Right ventricle myocardium superior (tissue), 1 donor: ENCODE data around the gene AS3MT. TPM values are rescaled to one million over a fixed set of nuclear protein-coding genes. Genes with fewer than 3 reads are reported as not detected.
A peak's percentile ranks its signal among the peaks of the same experiment; 100 is the strongest.
"Not testable (repeated sequence)": the region's sequence is repeated elsewhere in the genome, so short reads cannot be mapped to it uniquely, and the experiment has no call there.

Source experiments
- ATAC-seq: fragments of 200-7000 bp; cut with Tn5 transposase; one replicate; pipeline ENCODE4 v1.9.1; 2020; ENCODE audit warnings: mild to moderate bottlenecking; ENCODE audit not compliant: poor library complexity
- DNase-seq: peaks from one replicate; pipeline ENCODE4 v3.0.0-alpha.2; 2020
- intact Hi-C: fragments of 100-400 bp; cut with DNase I; formaldehyde crosslinking; loops from one replicate; pipeline ENCODE4 v1.11.2; 2022
- total RNA-seq: library from RNA; stranded (reverse); fragmentation: NEBNext Ultra II Directional; extraction: Animal tissue kit (Norgen Biotek cat#: 25700); gene quantifications from one replicate; pipeline ENCODE4 v1.2.1, GENCODE V29; 2021
- donor health status: DM: no; HTN: yes; CAD: no; lungs with severe emphysema.

AS3MT gene
- total RNA-seq, 1 donor from 2014 or later = 16.1 TPM

DNA sequence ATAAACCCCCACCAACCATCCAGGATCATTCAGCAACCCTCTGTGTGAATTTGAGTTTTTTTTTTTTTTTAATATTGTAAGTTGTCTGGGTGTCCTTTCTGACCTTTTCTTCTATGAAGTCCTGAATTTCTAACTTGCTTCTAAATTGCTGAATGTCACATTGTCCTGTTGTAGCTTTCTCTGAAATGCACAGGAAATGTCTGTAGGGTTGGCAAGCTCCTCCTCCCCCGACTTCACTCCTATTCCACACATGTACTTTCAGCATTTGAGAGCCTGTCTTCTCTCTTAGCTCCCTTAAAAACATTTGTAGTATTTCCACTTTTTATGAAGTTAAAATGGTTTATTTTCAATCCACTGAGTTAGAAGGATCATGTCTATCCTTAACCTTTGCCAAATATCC lies 45.5 kb downstream of the AS3MT start:
- ATAC-seq (no peak), DNase-seq (no peak)
- intact Hi-C loops = loop anchor here (5.0 kb wide), 2 partner anchors 153 to 278 kb away; partner anchors contain the start of gene NT5C2

DNA sequence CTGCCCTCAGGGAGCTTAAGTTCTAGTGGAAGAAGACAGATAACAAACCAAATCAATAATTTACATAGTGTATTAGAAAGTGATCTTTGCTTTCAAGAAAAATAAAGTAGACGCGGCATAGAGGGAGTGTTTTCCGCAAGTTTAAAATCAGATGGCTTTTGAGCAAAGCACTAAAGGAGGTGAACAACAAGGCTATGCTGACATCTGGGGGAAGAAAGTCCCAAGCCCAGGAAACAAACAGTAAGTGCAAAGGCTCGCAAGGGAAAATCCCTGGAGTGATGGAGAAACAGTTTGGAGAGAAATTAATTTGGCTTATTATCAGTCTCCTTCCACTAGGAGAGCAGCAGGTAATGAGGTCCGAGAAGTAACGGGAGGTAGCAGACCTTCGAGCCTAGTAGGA lies 46.9 kb downstream of the AS3MT start:
- intact Hi-C loops = loop anchor here (2.0 to 5.0 kb wide), 3 partner anchors 151 to 331 kb away; partner anchors contain the start of gene NT5C2
- ATAC-seq = no peak
- DNase-seq = no peak

DNA sequence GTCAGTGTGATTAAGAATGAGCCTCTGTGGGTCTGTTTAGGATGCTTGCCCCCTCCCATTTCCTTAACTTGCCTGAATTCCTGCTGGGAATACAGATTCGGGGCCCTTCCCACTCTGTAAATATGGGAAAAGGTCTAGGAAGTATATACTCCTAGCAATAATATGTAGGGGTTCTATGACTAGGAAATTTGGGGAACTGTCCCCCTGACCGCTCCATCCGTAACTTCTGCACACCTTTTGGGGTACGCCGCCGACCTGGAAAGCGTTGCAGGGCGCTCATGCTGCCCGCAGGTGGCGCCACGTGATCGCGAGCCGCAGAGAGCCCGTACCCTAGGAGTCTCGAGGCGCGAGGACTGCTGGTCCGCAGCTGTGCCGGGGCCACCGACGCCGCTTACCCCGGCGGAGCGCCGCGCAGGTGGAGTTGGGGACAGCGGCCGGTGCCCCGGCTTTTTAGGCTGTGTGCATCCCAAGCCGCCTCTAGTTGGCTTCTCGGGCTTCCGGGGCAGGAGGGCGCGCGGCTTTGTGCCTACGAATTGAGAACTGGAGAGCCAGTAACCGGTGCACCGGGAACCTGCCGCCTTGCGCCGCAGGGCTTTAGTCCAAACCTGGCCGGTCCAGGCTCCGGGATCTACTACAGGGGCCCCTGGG lies 48.2 kb downstream of the AS3MT start:
- ATAC-seq (peak; percentile 85), DNase-seq (peak; percentile 90)

DNA sequence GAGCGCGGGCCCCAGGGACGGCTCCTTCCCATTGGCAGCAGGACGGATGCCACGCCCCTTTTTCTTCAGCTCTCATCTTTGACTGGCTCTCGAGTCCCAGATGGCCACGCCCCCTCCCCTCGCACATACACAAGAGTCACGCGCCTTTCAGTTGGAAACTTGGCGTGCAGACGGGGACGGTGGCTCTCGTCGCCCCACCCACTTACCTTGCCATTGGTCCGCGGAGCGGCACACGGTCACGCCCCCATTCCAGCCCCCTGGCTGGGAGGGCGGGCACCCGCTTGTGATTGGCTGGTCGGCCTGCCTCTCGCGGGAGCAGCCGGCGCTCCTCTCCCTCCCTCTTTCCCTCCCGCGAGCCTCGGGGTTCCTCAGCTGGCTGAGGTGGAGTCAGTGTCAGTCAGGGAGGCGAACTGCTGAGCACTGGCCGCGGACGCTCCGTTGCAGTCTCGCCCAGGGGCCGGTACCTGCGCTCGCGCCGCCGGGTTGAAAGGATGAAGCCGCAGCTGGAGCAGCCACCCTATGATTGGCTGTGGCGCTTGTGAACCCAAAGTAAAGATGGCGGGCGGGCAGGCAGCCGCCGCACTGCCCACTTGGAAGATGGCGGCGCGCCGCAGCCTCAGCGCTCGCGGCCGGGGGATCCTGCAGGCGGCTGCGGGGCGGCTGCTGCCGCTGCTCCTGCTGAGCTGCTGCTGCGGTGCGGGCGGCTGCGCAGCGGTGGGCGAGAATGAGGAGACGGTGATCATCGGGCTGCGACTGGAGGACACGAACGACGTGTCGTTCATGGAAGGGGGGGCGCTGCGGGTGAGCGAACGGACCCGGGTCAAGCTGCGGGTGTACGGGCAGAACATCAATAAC lies 48.9 kb downstream of the AS3MT start, which contains the start of gene CNNM2:
Gene CNNM2 (plus strand): TSS at position 333 of the 855 bp plus-strand sequence. CDS start 187 bp downstream, at position 520.
- intact Hi-C loops = loop anchor here (2.0 to 5.0 kb wide), 3 partner anchors 149 to 329 kb away; partner anchors contain the start of gene NT5C2
- peak; percentile 100 for DNase-seq
- peak; percentile 98 for ATAC-seq

More for the DNA sequence above, 48.2 kb downstream of the AS3MT start:
- intact Hi-C loops = loop anchor here (2.0 to 5.0 kb wide), 3 partner anchors 150 to 329 kb away; partner anchors contain the start of gene NT5C2

DNA sequence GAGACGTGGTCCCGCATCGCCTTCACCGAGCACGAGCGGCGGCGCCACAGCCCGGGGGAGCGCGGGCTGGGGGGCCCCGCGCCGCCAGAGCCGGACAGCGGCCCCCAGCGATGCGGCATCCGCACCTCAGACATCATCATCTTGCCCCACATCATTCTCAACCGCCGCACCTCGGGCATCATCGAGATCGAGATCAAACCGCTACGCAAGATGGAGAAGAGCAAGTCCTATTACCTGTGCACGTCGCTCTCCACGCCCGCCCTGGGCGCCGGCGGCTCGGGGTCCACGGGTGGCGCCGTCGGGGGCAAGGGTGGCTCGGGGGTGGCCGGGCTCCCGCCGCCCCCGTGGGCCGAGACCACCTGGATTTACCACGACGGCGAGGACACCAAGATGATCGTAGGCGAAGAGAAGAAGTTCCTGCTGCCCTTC lies 49.6 kb downstream of the AS3MT start:
- DNase-seq = no peak
- ATAC-seq = no peak
- intact Hi-C loops = loop anchor here (5.0 kb wide), 2 partner anchors 148 to 273 kb away; partner anchors contain the start of gene NT5C2

DNA sequence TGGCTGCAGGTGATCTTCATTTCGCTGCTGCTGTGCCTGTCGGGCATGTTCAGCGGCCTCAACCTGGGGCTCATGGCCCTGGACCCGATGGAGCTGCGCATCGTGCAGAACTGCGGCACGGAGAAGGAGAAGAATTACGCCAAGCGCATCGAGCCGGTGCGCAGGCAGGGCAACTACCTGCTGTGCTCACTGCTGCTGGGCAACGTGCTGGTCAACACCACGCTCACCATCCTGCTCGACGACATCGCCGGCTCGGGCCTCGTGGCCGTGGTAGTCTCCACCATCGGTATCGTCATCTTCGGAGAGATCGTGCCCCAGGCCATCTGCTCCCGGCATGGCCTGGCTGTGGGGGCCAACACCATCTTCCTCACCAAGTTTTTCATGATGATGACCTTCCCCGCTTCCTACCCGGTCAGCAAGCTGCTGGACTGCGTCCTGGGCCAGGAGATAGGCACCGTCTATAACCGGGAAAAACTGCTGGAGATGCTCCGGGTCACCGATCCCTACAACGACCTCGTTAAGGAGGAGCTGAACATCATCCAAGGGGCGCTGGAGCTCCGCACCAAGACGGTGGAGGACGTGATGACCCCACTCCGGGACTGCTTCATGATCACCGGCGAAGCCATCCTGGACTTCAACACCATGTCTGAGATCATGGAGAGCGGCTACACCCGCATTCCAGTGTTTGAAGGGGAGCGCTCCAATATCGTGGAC lies 50.1 kb downstream of the AS3MT start:
- ATAC-seq = no peak
- intact Hi-C loops = loop anchor here (5.0 kb wide), 2 partner anchors 148 to 273 kb away; partner anchors contain the start of gene NT5C2
- peak; percentile 47 for DNase-seq

DNA sequence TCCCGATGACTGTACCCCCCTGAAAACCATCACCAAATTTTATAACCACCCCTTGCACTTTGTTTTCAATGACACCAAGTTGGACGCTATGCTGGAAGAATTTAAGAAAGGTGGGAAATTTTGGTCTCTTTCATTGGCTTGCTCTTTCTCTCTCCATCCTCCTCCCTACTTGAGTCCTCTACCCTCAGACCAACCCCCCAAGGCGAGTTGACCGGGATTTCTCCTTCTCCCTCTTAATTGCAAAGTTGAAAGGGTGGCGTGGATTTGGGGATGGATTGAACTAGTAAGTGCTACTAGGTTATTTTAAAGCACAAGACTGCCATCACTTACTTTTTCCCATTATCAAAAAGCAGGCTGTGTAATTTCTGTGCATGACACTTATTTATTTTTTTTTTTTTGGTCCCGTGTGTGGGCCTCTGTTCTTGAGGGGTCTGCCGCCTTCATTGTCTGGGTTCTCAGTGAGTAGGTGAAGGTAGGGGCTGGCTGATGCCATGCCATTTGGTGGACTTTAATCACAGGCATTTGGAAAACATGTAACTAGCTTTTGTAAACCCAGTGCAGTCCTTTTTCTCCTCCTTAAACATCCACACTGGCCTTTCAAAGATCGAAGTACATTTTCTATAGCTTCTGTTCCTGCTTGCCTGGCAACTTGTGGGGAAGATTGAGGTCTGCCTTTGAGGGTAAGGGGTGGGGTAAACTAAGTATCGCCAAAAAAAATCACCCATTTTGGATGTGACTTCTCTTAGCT lies 50.9 kb downstream of the AS3MT start:
- ATAC-seq = no peak
- DNase-seq = no peak
- intact Hi-C loops = loop anchor here (5.0 kb wide), 2 partner anchors 147 to 272 kb away; partner anchors contain the start of gene NT5C2

DNA sequence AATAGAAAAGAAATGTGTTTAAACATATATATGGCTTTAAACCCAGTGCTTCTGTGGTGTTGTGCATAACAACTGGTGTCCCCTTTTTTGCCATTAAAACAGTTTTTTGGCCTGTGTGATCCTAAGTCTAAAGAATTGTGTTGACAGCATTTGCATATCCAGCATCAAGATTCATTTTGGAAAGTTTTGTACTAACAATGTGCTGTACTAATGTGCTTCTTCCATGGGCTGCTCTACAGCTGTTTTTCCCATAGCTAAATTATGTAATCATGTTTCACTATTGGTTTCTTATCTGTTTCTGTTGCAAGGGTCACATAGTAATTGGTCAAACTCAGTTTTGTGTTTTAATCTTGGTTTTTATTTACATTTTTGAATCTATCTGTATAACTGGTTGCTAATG lies 54.3 kb downstream of the AS3MT start:
- no peak for ATAC-seq

DNA sequence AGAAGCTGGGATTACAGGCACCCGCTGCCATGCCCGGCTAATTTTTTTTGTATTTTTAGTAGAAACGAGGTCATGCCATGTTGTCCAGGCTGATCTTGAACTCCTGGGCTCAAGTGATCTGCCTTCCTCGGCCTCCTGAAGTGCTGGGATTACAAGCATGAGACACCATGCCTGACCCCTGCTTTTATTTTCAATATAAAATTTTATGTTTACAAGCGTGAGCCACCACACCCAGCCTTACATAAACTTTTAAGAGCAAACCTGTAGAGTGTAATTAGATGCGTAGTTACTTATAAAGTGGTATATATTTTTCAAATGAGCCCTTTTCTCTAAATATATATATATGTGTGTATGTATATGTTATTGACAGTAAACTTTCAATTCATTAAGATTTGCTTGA lies 57.6 kb downstream of the AS3MT start:
- DNase-seq (no peak), ATAC-seq (no peak)
- intact Hi-C loops = no loop called here

More for the DNA sequence above, 54.3 kb downstream of the AS3MT start:
- intact Hi-C loops = no loop called here
- no peak for DNase-seq

DNA sequence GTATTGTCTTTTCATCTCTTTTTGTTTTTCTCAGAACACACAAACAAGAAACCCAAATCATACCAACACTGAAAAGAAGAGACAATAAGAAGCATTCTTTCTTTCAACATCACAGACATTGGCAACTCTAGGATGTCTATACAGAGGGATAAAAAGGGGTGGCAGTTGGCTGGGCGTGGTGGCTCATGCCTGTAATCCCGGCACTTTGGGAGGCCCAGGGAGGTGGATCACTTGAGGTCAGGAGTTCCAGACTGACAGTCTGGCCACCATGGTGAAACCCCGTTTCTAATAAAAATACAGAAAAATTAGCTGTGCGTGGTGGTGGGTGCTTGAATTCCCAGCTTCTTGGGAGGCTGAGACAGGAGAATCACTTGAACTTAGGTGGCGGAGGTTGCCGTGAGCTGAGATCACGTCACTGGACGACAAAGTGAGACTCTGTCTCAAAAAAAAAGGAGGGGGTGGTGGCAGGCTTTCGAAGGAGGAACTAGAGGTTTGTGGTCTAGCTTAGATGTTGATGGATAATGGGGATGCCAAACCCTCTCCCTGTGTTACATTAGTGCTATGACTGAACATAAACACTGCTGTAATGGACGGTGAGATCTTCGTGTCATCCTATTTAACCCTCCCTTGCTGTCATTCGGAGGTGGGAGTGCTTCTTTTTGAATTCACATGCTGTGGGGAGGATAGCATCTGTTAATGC lies 58.2 kb downstream of the AS3MT start:
- DNase-seq (no peak), ATAC-seq (no peak)
- intact Hi-C loops = no loop called here

DNA sequence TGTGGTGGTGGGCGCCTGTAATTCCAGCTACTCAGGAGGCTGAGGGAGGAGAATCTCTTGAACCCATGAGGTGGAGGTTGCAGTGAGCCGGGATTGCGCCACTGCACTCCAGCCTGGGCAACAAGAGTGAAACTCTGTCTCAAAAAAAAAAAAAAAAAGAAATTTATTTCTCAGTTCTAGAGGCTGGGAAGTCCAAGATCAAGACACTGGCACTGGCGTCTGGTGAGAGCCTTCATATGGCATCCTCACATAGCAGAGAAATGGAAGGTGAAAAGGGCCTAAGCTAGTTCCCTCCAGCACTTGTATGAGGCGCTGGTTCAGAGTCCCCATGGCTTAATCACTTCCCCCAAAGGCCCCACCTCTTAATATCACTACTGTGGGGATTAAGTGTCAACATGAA lies 59.2 kb downstream of the AS3MT start:
- ATAC-seq, intact Hi-C loops, DNase-seq: not testable (repeated sequence)

DNA sequence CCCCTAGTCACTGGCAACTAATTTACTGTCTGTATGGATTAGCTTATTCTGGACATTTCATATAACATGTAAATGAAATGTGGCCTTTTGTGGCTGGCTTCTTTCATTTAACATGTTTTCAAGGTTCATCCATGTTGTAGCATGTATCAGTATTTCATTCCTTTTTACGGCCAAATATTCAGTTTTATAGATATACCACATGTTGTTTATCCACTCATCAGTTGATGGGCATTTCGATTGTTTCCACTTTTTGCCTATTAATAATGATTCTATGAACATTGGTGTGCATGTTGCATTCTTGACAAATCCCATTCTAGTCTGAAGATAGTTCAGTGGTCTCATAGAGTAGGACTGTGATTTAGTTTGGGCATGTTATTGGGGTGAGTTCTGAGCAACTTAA lies 61.5 kb downstream of the AS3MT start:
- DNase-seq = no peak
- ATAC-seq = no peak

DNA sequence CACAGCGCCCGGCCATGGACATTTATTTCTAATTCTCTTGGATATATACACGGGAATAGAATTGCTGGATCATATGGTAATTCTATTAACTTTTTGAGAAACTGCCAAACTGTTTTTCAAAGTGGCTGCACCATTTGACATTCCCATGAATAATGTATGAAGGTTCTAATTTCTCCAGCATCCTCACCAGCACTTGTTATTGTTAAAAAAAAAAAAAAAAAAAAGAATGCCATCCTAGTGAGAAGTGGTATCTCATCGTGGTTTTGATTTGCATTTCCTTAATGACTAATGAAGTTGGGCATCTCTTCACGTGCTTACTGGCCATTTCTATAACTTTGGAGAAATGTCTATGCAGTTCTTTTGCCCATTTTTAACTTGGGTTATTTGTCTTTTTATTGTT lies 62.4 kb downstream of the AS3MT start:
- DNase-seq (no peak), ATAC-seq (no peak)
- intact Hi-C loops = no loop called here

More for the DNA sequence above, 61.5 kb downstream of the AS3MT start:
- intact Hi-C loops = no loop called here

DNA sequence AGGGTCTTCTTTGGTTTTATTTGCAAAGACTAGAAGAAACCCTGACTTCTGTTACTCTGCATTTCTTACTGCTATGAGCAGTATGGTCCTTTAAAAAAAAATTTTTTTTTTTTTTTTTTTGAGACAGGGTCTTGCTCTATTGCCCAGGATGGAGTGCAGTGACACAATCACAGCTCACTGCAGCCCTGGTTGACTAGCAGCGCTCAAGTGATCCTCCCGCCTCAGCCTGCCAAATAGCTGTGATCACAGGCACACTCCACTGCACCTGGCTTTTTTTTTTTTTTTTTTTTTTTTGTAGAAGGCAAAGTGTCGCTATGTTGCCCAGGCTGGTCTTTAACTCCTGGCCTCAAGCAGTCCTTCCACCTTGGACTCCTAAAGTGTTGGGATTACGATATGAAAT lies 66.2 kb downstream of the AS3MT start:
- intact Hi-C loops = no loop called here
- DNase-seq (no peak), ATAC-seq (no peak)

DNA sequence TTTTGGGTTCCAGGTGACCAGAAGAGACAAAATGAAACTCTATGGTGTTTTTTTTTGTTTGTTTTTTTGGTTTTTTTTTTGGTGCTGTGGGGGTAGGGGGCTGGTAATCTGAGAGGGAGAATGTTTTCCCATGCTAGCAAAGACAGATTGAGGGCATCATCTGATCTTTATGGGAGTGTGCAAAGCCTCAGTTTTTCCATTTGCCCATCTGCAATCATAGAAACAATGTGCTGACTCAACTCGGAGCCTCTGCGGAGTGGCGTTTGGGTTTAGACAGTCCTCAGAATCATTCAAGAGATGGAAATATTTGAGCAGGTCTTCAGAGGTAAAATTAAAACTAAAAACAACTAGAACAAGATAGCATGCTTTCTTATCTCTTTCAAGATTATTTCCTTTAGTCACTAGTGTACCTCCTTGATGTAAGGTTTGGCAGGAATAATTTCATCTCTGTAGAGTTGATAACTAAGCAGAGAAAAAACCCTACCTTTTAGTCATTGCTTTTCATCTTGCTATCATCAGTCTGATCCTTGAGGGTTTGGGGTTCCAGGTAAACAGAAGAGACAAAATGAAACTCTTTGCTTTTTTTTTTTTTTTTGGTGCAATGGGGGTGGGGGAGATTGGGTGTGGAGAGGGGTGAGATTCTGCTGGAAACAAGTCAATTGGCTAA lies 66.8 kb downstream of the AS3MT start:
- DNase-seq (no peak), ATAC-seq (no peak)
- intact Hi-C loops = no loop called here

DNA sequence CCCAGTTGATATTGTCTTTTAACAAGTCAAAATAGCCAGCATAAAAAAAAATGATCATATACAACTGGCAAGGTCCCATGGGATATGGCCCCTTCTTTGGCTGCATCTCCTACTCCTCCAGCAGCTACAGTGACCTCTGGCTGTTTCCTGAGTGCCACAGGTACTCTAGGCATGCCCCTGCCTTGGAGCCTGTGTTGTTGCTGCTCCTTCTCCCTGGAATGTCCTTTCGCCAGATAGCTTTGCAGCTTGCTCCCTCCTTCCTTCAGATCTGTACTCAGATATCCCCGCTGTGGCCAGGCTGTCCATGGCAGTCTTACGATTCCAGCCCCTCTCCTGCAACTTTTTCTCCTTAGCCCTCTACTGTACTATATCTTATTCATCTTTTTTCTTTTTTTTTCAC lies 72.1 kb downstream of the AS3MT start:
- intact Hi-C loops = no loop called here
- no peak for ATAC-seq
- DNase-seq = no peak

DNA sequence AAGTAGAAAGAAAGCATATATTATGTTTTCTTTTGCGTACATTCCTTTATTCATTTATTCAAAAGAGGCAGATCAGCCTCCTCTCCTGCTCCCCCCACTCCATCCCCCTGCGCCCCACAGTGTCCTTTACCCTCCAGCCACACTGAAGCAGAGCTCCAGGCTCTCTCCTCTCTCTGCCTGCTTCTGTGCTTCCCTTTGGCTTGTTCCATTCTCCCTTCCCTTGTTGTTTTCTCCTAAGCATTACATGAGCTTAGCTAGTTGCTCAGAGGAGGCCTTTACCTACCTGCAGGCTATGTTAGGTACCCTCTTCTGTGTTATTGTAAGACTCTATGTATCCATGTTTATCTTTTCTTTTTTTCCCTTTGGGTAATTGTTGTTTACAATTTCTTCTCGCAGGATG lies 76.2 kb downstream of the AS3MT start:
- DNase-seq (no peak), ATAC-seq (no peak)
- intact Hi-C loops = no loop called here
